Natural killer cell (primary cell): ENCODE measurements around the gene AKAP13. TPM values are rescaled to one million over a fixed set of nuclear protein-coding genes. Genes with fewer than 3 reads are reported as not detected.

Experiments
- ATAC-seq, 3 donors: fragments of 150-1000 bp in 2 of 3; fragments of 200-7000 bp in 1 of 3; cut with Tn5 transposase; 1 replicate in 1 of 3; 2 replicates in 2 of 3; pipeline ENCODE4 v1.10.0; 2021; ENCODE audit warnings: mild to moderate bottlenecking in 2 of 3, moderate library complexity in 2 of 3
- DNase-seq, 2 donors: peaks; one replicate each; pipeline versions ENCODE4 v3.0.0 to v3.0.0-alpha.2; 2013 to 2021; ENCODE audit warnings: mixed read lengths in 1 of 2
- H3K27ac ChIP-seq: one replicate; pipeline ENCODE4 v1.5.1; 2013; ENCODE audit warnings: mild to moderate bottlenecking, low read length
- H3K27me3 ChIP-seq: one replicate; pipeline ENCODE4 v1.6.1; 2013; ENCODE audit warnings: low read length; ENCODE audit not compliant: control insufficient read depth, insufficient read depth
- H3K36me3 ChIP-seq: one replicate; pipeline ENCODE4 v1.6.1; 2013; ENCODE audit warnings: low read length; ENCODE audit not compliant: control insufficient read depth, insufficient read depth
- H3K4me1 ChIP-seq: one replicate; pipeline ENCODE4 v1.6.1; 2013; ENCODE audit warnings: low read length; ENCODE audit not compliant: control insufficient read depth, insufficient read depth
- H3K4me3 ChIP-seq: one replicate; pipeline ENCODE4 v1.5.1; 2013; ENCODE audit warnings: low read length
- H3K9me3 ChIP-seq: one replicate; pipeline ENCODE4 v1.6.1; 2013; ENCODE audit warnings: low read length; ENCODE audit not compliant: control insufficient read depth, insufficient read depth
- H3K27ac Mint-ChIP-seq, 2 donors: one replicate each; pipeline ENCODE4 v1.8.0; 2022; ENCODE audit warnings: mild to moderate bottlenecking in 2 of 2, mixed read lengths in 2 of 2, moderate library complexity in 1 of 2
- H3K27me3 Mint-ChIP-seq, 2 donors: one replicate each; pipeline ENCODE4 v1.8.0; 2022; ENCODE audit warnings: low read depth in 2 of 2, mixed read lengths in 2 of 2
- H3K36me3 Mint-ChIP-seq: one replicate; pipeline ENCODE4 v1.8.0; 2022; ENCODE audit warnings: mixed read lengths
- H3K4me1 Mint-ChIP-seq, 2 donors: one replicate each; pipeline ENCODE4 v1.8.0; 2022; ENCODE audit warnings: mixed read lengths in 2 of 2
- H3K4me3 Mint-ChIP-seq: one replicate; pipeline ENCODE4 v1.8.0; 2022; ENCODE audit warnings: mild to moderate bottlenecking, moderate library complexity, mixed read lengths
- H3K9me3 Mint-ChIP-seq, 2 donors: one replicate each; pipeline ENCODE4 v1.8.0; 2022; ENCODE audit warnings: mixed read lengths in 2 of 2
- CTCF ChIP-seq: fragments of 200-600 bp; IDR thresholded peaks from one replicate; pipeline ENCODE4 v1.8.0; 2022; ENCODE audit warnings: antibody characterized with exemption
- WGBS: methylation state at CpG from one replicate; pipeline ENCODE4 v1.1.7; 2013; ENCODE audit warnings: missing lambda C conversion rate; ENCODE audit not compliant: insufficient coverage; 5-methylcytosine and 5-hydroxymethylcytosine counted together
- intact Hi-C: fragments of 100-400 bp; cut with micrococcal nuclease; formaldehyde crosslinking; loops from one replicate; pipeline ENCODE4 v1.14.2; 2022
- total RNA-seq, 4 donors: library from RNA; stranded (reverse); fragments of 120-200 nt in 1 of 4; gene quantifications; one replicate each; pipeline versions ENCODE4 v1.2.3 to v1.2.4, GENCODE V29; 2013 to 2022

Gene AKAP13
- total RNA-seq, 3 donors from 2014 or later (not counting 1 experiment from before 2014, with no cell fraction given), result 573 to 661 (median 647) TPM

DNA sequence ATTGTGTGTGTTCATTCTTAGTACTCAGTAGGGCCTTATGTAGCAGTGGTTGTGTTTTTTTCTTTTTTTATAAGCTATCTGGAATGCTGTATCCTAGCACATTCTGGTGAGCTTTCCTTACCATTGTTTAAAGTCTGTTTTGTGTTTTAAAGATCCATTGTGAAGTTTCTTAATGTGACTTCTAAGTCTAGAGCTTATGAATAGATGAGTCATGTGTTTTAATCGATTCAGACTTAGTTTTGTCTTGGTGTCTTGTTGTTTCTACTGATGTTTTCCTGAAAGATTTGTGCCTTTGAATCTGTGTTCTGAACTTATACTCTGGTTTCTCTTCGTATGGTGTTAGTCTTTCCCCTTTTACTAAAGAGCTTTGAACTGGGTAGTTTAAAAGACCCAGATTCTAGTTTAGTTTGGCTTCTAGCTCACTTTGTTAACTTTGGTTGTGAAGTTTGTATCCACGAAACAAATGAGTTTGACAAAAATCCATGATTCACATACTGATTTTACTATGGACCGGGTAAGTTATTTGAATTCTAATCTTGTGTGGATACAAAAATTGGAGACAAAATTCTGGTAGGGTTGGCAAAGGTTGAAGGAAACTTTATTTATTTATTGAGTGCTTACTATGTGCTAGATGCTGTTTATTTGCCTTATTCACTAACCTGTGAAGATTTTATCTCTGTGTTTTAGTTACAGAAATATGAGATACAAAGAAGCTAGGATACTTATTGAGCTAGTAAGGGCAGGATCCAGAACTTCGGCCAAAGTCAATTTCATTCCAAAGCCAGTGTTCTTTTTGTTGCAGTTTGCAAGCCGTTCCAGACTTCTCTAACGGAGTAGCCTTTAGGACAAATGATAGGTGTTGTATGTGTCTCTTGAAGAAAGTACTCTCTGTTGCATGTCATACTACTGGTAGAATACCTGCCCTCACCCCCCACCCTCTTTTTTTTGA lies 24.8 kb downstream of the AKAP13 start:
- Mint-ChIP-seq H3K9me3 (no peaks in the 10 kb centered on the region), H3K27me3 (no peaks in the 10 kb centered on the region), H3K36me3 (no peaks in the 10 kb centered on the region), H3K27ac (peak overlapping the region in 1 of 2 donors; percentile 19), H3K4me3 (no peak overlapping the region), H3K4me1 (peaks cover 48 to 58% of the 10 kb centered on the region in 2 donors)
- H3K4me3 ChIP-seq, result no peak overlapping the region
- H3K4me1 ChIP-seq, result peaks cover 20% of the 10 kb centered on the region
- peak overlapping the region; percentile 79 for H3K27ac ChIP-seq
- DNase-seq (no peak), ATAC-seq (no peak)
- no peak for TF ChIP-seq CTCF
- H3K27me3 ChIP-seq, result no peaks in the 10 kb centered on the region
- H3K36me3 ChIP-seq, result no peaks in the 10 kb centered on the region
- WGBS, result 77% methylated on average over 6 of the region's 7 CpGs
- intact Hi-C loops, result no loop called here
- no peaks in the 10 kb centered on the region for H3K9me3 ChIP-seq

- TF ChIP-seq CTCF, result no peak
- Histone ChIP-seq H3K27ac (no peak overlapping the region), H3K9me3 (no peaks in the 10 kb centered on the region), H3K4me1 (peaks cover 17% of the 10 kb centered on the region), H3K4me3 (no peak overlapping the region), H3K36me3 (no peaks in the 10 kb centered on the region), H3K27me3 (no peaks in the 10 kb centered on the region)
- Mint-ChIP-seq H3K4me3 (no peak overlapping the region), H3K27ac (peak overlapping the region in 1 of 2 donors; percentile 33), H3K4me1 (peaks cover 44 to 49% of the 10 kb centered on the region in 2 donors), H3K36me3 (no peaks in the 10 kb centered on the region), H3K27me3 (no peaks in the 10 kb centered on the region), H3K9me3 (no peaks in the 10 kb centered on the region)
- DNase-seq (no peak), ATAC-seq (no peak)
- 93% methylated on average over 4 of the region's 4 CpGs for WGBS
- intact Hi-C loops, result no loop called here
These were observed 26.5 kb downstream of the AKAP13 start for GRCh38 chr15:85406916-85407315.

DNA sequence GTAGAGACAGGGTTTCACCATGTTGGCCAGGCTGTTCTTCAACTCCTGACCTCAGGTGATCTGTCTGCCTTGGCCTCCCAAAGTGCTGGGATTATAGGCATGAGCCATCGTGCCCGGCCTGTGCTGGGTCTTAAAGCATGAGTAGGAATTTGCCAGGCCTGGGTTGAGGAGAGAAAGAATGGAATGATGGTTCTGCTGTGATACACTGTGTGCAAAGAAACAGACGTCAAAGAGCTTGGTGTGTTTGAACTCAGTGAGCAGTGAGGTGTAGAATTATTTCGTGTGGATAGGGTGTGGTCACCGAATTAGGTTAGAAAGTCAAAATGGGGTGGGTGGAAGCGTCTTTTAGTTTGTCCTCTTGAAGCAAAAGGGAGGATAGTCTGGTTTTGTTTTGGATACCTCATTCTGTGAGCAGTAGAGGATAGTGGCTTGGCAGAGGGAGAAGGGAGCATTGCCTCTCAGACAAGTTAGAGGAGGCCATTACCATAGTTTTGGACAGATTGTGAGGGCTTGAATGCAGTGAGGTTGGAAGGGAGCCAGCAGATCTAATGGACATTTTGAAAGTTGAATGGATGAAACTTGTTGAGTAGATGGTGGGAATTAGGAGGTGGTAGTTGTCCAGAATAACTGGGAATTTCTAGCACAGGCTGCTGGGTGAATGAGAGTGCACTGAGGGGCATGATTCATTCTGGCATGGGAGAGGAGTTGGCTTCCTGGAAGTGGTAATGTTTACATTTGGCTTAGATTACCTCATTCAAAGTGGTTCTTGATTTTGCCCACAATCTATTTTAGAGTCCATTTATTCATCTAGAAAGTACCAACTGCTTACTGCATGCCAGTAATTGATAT lies 27.2 kb downstream of the AKAP13 start:
- ATAC-seq, result peak; percentile 34 to 78 (median 52)
- no peak overlapping the region for H3K4me3 ChIP-seq
- H3K27me3 ChIP-seq, result no peaks in the 10 kb centered on the region
- WGBS, result 76% methylated on average over 6 of the region's 6 CpGs
- TF ChIP-seq CTCF, result no peak
- H3K27me3 Mint-ChIP-seq, result no peaks in the 10 kb centered on the region
- H3K4me1 ChIP-seq, result peaks cover 16% of the 10 kb centered on the region
- no peak overlapping the region for H3K4me3 Mint-ChIP-seq
- intact Hi-C loops, result no loop called here
- no peaks in the 10 kb centered on the region for H3K36me3 Mint-ChIP-seq
- H3K9me3 Mint-ChIP-seq, result no peaks in the 10 kb centered on the region
- peaks cover 38 to 43% of the 10 kb centered on the region in 2 donors for H3K4me1 Mint-ChIP-seq
- H3K27ac Mint-ChIP-seq, result peak overlapping the region in 1 of 2 donors; percentile 80
- no peaks in the 10 kb centered on the region for H3K9me3 ChIP-seq
- H3K27ac ChIP-seq, result peak overlapping the region; percentile 49
- H3K36me3 ChIP-seq, result no peaks in the 10 kb centered on the region
- DNase-seq, result peak in 1 of 2 donors; percentile 57
